ENCODE data around the gene FTH1. TPM values are rescaled to one million over a fixed set of nuclear protein-coding genes. Genes with fewer than 3 reads are reported as not detected.

The FTH1 gene
- 1,182 and 1,905 TPM in 2 replicates for total RNA-seq

GRCh38 chr11:61967116-61967923 is at the start of gene FTH1:
Gene FTH1, minus strand, starts transcription at chr11:61967634. Its CDS starts 209 bp downstream, at chr11:61967425.

GRCh38 chr11:61950035-61950547 is 17.3 kb downstream of the FTH1 start, which contains the start of gene BEST1:
Gene BEST1, plus strand, starts transcription at chr11:61950351. Its CDS starts 1,456 bp downstream, at chr11:61951807.

GRCh38 chr11:61917334-61918109 is 49.9 kb downstream of the FTH1 start, which contains the start of gene RAB3IL1:
Gene RAB3IL1, minus strand, starts transcription at chr11:61917566. Its CDS starts 199 bp downstream, at chr11:61917367.

Other genes starting within 250 kb of the FTH1 start
- under 0.01 and 0.65 TPM in 2 replicates for gene MYRF, start 215.0 kb downstream of the FTH1 start, total RNA-seq
- gene TMEM258, start 175.0 kb downstream of the FTH1 start, total RNA-seq: 174 and 185 TPM in 2 replicates
- gene FEN1, start 174.7 kb downstream of the FTH1 start, total RNA-seq: 4.4 and 6.0 TPM in 2 replicates
- gene FADS1, start 150.6 kb downstream of the FTH1 start, total RNA-seq: 154 and 160 TPM in 2 replicates
- gene FADS2, start 139.3 kb downstream of the FTH1 start, total RNA-seq: 319 and 396 TPM in 2 replicates
- 74.4 and 103 TPM in 2 replicates for gene FADS3, start 76.1 kb downstream of the FTH1 start, total RNA-seq
- 4.3 and 5.9 TPM in 2 replicates for gene RAB3IL1, start 50.1 kb downstream of the FTH1 start, total RNA-seq
- gene BEST1, start 17.3 kb downstream of the FTH1 start, total RNA-seq: 5.5 and 7.3 TPM in 2 replicates
- gene INCENP, start 156.4 kb upstream of the FTH1 start, total RNA-seq: 5.8 and 7.5 TPM in 2 replicates
- not detected in 2 replicates for gene SCGB1D1, start 222.6 kb upstream of the FTH1 start, total RNA-seq
- gene SCGB2A1, start 241.0 kb upstream of the FTH1 start, total RNA-seq: not detected in 2 replicates

All from smooth muscle cell of bladder (primary cell).